ENCODE data around the gene RBM26. TPM values are rescaled to one million over a fixed set of nuclear protein-coding genes. Genes with fewer than 3 reads are reported as not detected.

Gene RBM26
- polyA plus RNA-seq, 1 of the 3 experiments (the other 2 are of a cell fraction), result 12.5 TPM

- Histone ChIP-seq H3K27me3 (ENCODE audit: insufficient read depth) (no peaks in the 10 kb centered on the region), H3K36me3 (replicated peaks in 1 of 2; ENCODE audit: control insufficient read depth in 1 of 2, insufficient read depth in 2 of 2, low read length in 1 of 2) (no peaks in the 10 kb centered on the region), H3K9me3 (no peaks in the 10 kb centered on the region), H3K4me2 (no peak overlapping the region), H3F3A (replicated peaks; ENCODE audit: insufficient read depth) (peaks cover 7% of the 10 kb centered on the region), H2AFZ (ENCODE audit: low read depth) (no peak overlapping the region; the same call in 1 of the 2 replicates), H3K9me2 (no peaks in the 10 kb centered on the region), H3K9ac (peak overlapping the region; percentile 6; the same call in 1 of the 2 replicates), H3K79me2 (ENCODE audit: insufficient read depth) (no peaks in the 10 kb centered on the region), H3K4me3 (ENCODE audit: low read depth in 2 of 2, low read length in 1 of 2) (no peak overlapping the region), H3K27ac (ENCODE audit: low read depth in 2 of 2, low read length in 1 of 2) (peak overlapping the region in 1 of 2 experiments; percentile 51; a peak in 2 of 4 replicates), H3K4me1 (ENCODE audit: control insufficient read depth in 1 of 2, insufficient read depth in 2 of 2, low read depth in 1 of 2, low read length in 1 of 2) (peaks cover 0 to 4% of the 10 kb centered on the region in 2 experiments; a peak in 1 of 4 replicates), H4K20me1 (ENCODE audit: insufficient read depth) (no peaks in the 10 kb centered on the region)
- TF ChIP-seq JUND (IDR thresholded peaks at IDR 0.05), result peak; percentile 22; the same call in 1 of the 2 replicates
- TF ChIP-seq PBX3 (IDR thresholded peaks at IDR 0.05), result peak; percentile 47
- TF ChIP-seq FOXJ3 (CRISPR knock-in tag; IDR thresholded peaks at IDR 0.05), result no peak
- TF ChIP-seq TAF1 (IDR thresholded peaks at IDR 0.05; ENCODE audit: borderline replicate concordance, low read depth, low read length), result no peak
- 22% methylated on average over 1 of the region's 1 CpG for WGBS (ENCODE audit: low lambda C conversion rate)
- CTCF ChIA-PET, result interaction anchor here (1.7 kb wide), 1 partner anchor 12 kb away, joined by 11 read pairs; no protein-coding TSS in a partner anchor
- no peak for DNase-seq
- POLR2A ChIA-PET, result no interaction called here
Observed at GRCh38 chr13:79435561-79435990, 29.5 kb upstream of the RBM26 start.

- peak; percentile 17; the same call in 1 of the 2 replicates for TF ChIP-seq PBX3 (IDR thresholded peaks at IDR 0.05)
- TF ChIP-seq TEAD4 (IDR thresholded peaks at IDR 0.05; ENCODE audit: borderline replicate concordance, insufficient read depth), result no peak
- TF ChIP-seq ELF1 (IDR thresholded peaks at IDR 0.05), result no peak
- no peak for TF ChIP-seq USF1 (IDR thresholded peaks at IDR 0.05; ENCODE audit: borderline replicate concordance, low read depth)
- no peak for TF ChIP-seq CHD2 (IDR thresholded peaks at IDR 0.05; ENCODE audit: low read length, partially characterized antibody)
- peak; percentile 29; the same call in 1 of the 2 replicates for TF ChIP-seq FOSL2 (IDR thresholded peaks at IDR 0.05; ENCODE audit: borderline replicate concordance, low read depth)
- peak; percentile 27; the same call in 1 of the 2 replicates for TF ChIP-seq JUND (IDR thresholded peaks at IDR 0.05)
- no peak for DNase-seq
- Histone ChIP-seq H3K36me3 (replicated peaks in 1 of 2; ENCODE audit: control insufficient read depth in 1 of 2, insufficient read depth in 2 of 2, low read length in 1 of 2) (no peaks in the 10 kb centered on the region), H3K9me2 (no peaks in the 10 kb centered on the region), H4K20me1 (ENCODE audit: insufficient read depth) (no peaks in the 10 kb centered on the region), H3K4me1 (ENCODE audit: control insufficient read depth in 1 of 2, insufficient read depth in 2 of 2, low read depth in 1 of 2, low read length in 1 of 2) (peaks cover 0 to 4% of the 10 kb centered on the region in 2 experiments; a peak in 1 of 4 replicates), H3F3A (replicated peaks; ENCODE audit: insufficient read depth) (peaks cover 7% of the 10 kb centered on the region), H3K27me3 (ENCODE audit: insufficient read depth) (no peaks in the 10 kb centered on the region), H3K27ac (ENCODE audit: low read depth in 2 of 2, low read length in 1 of 2) (peak overlapping the region in 1 of 2 experiments; percentile 51; a peak in 2 of 4 replicates), H3K9ac (no peak overlapping the region), H3K4me2 (no peak overlapping the region), H3K79me2 (ENCODE audit: insufficient read depth) (no peaks in the 10 kb centered on the region), H3K9me3 (no peaks in the 10 kb centered on the region), H3K4me3 (ENCODE audit: low read depth in 2 of 2, low read length in 1 of 2) (no peak overlapping the region), H2AFZ (ENCODE audit: low read depth) (no peak overlapping the region; the same call in 1 of the 2 replicates)
- ChIA-PET CTCF (interaction anchor here (0.6 to 2.7 kb wide), 2 partner anchors 10 to 106 kb away, joined by 4 to 8 read pairs; no protein-coding TSS in a partner anchor), POLR2A (no interaction called here)
- 47% methylated on average over 1 of the region's 1 CpG for WGBS (ENCODE audit: low lambda C conversion rate)
Observed at GRCh38 chr13:79434556-79434955, 28.5 kb upstream of the RBM26 start.

Data from SK-N-SH (cell line).